H9 (cell line): ENCODE results near the gene BAIAP2. TPM values are rescaled to one million over a fixed set of nuclear protein-coding genes. Genes with fewer than 3 reads are reported as not detected.

Source experiments
- DNase-seq: peaks from one replicate; pipeline ENCODE4 v3.0.0-alpha.2; 2017
- H2AFZ ChIP-seq: one replicate; pipeline ENCODE4 v1.6.1; 2013; ENCODE audit warnings: mild to moderate bottlenecking, low read length, control low read depth, moderate library complexity
- H2AK5ac ChIP-seq: 2 replicates; pipeline ENCODE4 v1.6.1; 2013; ENCODE audit warnings: low read length, control low read depth, mixed read lengths; ENCODE audit not compliant: insufficient read length
- H2BK120ac ChIP-seq: one replicate; pipeline ENCODE4 v1.6.1; 2013; ENCODE audit warnings: low read depth, mild to moderate bottlenecking, low read length, control low read depth, inconsistent platforms; ENCODE audit not compliant: poor library complexity, severe bottlenecking
- H2BK12ac ChIP-seq: 2 replicates; pipeline ENCODE4 v1.6.1; 2013; ENCODE audit warnings: low read length, control low read depth, mixed read lengths, low read depth; ENCODE audit not compliant: insufficient read length
- H2BK15ac ChIP-seq: 2 replicates; pipeline ENCODE4 v1.6.1; 2013; ENCODE audit warnings: low read depth, low read length, control low read depth
- H2BK20ac ChIP-seq: one replicate; pipeline ENCODE4 v1.6.1; 2013; ENCODE audit warnings: low read depth, mild to moderate bottlenecking, low read length, control low read depth, inconsistent platforms; ENCODE audit not compliant: poor library complexity, severe bottlenecking
- H2BK5ac ChIP-seq: 2 replicates; pipeline ENCODE4 v1.6.1; 2013; ENCODE audit warnings: low read length, control low read depth, mixed read lengths; ENCODE audit not compliant: insufficient read length
- H3K14ac ChIP-seq: 2 replicates; pipeline ENCODE4 v1.6.1; 2013; ENCODE audit warnings: low read length, control low read depth; ENCODE audit not compliant: insufficient read depth
- H3K18ac ChIP-seq: 2 replicates; pipeline ENCODE4 v1.6.1; 2013; ENCODE audit warnings: low read depth, mild to moderate bottlenecking, mixed read lengths, low read length, control low read depth; ENCODE audit not compliant: insufficient read length
- H3K23ac ChIP-seq: 2 replicates; pipeline ENCODE4 v1.6.1; 2013; ENCODE audit warnings: low read length, control low read depth, mixed read lengths, low read depth; ENCODE audit not compliant: insufficient read length
- H3K23me2 ChIP-seq: 2 replicates; pipeline ENCODE4 v1.6.1; 2013; ENCODE audit warnings: low read depth, mild to moderate bottlenecking, mixed read lengths, low read length, control low read depth; ENCODE audit not compliant: insufficient read length, poor library complexity, severe bottlenecking
- H3K27ac ChIP-seq: 2 replicates; pipeline ENCODE4 v1.5.1; 2013; ENCODE audit warnings: low read length, control low read depth, mixed read lengths, low read depth; ENCODE audit not compliant: insufficient read length
- H3K27me3 ChIP-seq: 2 replicates; pipeline ENCODE4 v1.6.1; 2013; ENCODE audit warnings: low read length, control low read depth, inconsistent platforms; ENCODE audit not compliant: insufficient read depth
- H3K4ac ChIP-seq: 2 replicates; pipeline ENCODE4 v1.6.1; 2013; ENCODE audit warnings: low read depth, mild to moderate bottlenecking, control low read depth, inconsistent platforms, low read length, moderate library complexity
- H3K4me1 ChIP-seq: 2 replicates; pipeline ENCODE4 v1.6.1; 2013; ENCODE audit warnings: low read length, control low read depth, inconsistent platforms; ENCODE audit not compliant: insufficient read depth
- H3K4me2 ChIP-seq: 2 replicates; pipeline ENCODE4 v1.6.1; 2013; ENCODE audit warnings: low read length, control low read depth, mixed read lengths; ENCODE audit not compliant: insufficient read length, insufficient read depth
- H3K56ac ChIP-seq: 2 replicates; pipeline ENCODE4 v1.6.1; 2013; ENCODE audit warnings: low read depth, mild to moderate bottlenecking, mixed read lengths, low read length, control low read depth; ENCODE audit not compliant: insufficient read length
- H3K79me1 ChIP-seq: 2 replicates; pipeline ENCODE4 v1.6.1; 2013; ENCODE audit warnings: low read depth, mild to moderate bottlenecking, moderate library complexity, low read length, control low read depth, inconsistent platforms; ENCODE audit not compliant: insufficient read depth, poor library complexity, severe bottlenecking
- H3K79me2 ChIP-seq: 2 replicates; pipeline ENCODE4 v1.6.1; 2013; ENCODE audit warnings: low read length, control low read depth, inconsistent platforms; ENCODE audit not compliant: insufficient read depth
- H3K9ac ChIP-seq: 2 replicates; pipeline ENCODE4 v1.6.1; 2013; ENCODE audit warnings: low read length, control low read depth, mixed read lengths; ENCODE audit not compliant: insufficient read length; ENCODE audit errors: extremely low read depth
- H3K9me3 ChIP-seq: one replicate; pipeline ENCODE4 v1.6.1; 2013; ENCODE audit warnings: low read depth, low read length, inconsistent platforms; ENCODE audit not compliant: control insufficient read depth
- H3T11ph ChIP-seq: one replicate; pipeline ENCODE4 v1.6.1; 2013; ENCODE audit warnings: mild to moderate bottlenecking, low read length, control low read depth, inconsistent platforms
- H4K20me1 ChIP-seq: one replicate; pipeline ENCODE4 v1.6.1; 2013; ENCODE audit not compliant: control insufficient read depth, insufficient read length, insufficient read depth
- H4K5ac ChIP-seq: 2 replicates; pipeline ENCODE4 v1.6.1; 2013; ENCODE audit warnings: low read depth, mild to moderate bottlenecking, mixed read lengths, low read length, control low read depth; ENCODE audit not compliant: insufficient read length
- H4K8ac ChIP-seq: replicated peaks from 2 replicates; pipeline ENCODE4 v1.6.1; 2013; ENCODE audit warnings: low read length, control low read depth, mixed read lengths, low read depth; ENCODE audit not compliant: insufficient read length
- H4K91ac ChIP-seq: 2 replicates; pipeline ENCODE4 v1.6.1; 2013; ENCODE audit warnings: low read depth, mild to moderate bottlenecking, moderate library complexity, mixed read lengths, low read length, control low read depth; ENCODE audit not compliant: insufficient read length
- H3K27ac Mint-ChIP-seq, 3 experiments: 2 replicates in 2 of 3; 3 replicates in 1 of 3; pipeline ENCODE4 v1.8.0; 2020 to 2021; ENCODE audit warnings: mixed read lengths in 3 of 3, mild to moderate bottlenecking in 1 of 3, moderate library complexity in 1 of 3
- H3K27me3 Mint-ChIP-seq: 2 replicates; pipeline ENCODE4 v1.8.0; 2021; ENCODE audit warnings: low read depth, mild to moderate bottlenecking, moderate library complexity, mixed read lengths
- H3K36me3 Mint-ChIP-seq, 3 experiments: 2 replicates in 2 of 3; 3 replicates in 1 of 3; pipeline ENCODE4 v1.8.0; 2020 to 2021; ENCODE audit warnings: low read depth in 3 of 3, mixed read lengths in 3 of 3; ENCODE audit not compliant: insufficient read depth in 1 of 3
- H3K4me1 Mint-ChIP-seq, 2 experiments: 2 replicates each; pipeline ENCODE4 v1.8.0; 2020; ENCODE audit warnings: mixed read lengths in 2 of 2
- H3K4me3 Mint-ChIP-seq, 2 experiments: 2 replicates in 1 of 2; 3 replicates in 1 of 2; pipeline ENCODE4 v1.8.0; 2020 to 2021; ENCODE audit warnings: mild to moderate bottlenecking in 2 of 2, mixed read lengths in 2 of 2, moderate library complexity in 1 of 2
- H3K9me3 Mint-ChIP-seq, 2 experiments: 2 replicates in 1 of 2; 3 replicates in 1 of 2; pipeline ENCODE4 v1.8.0; 2020; ENCODE audit warnings: mild to moderate bottlenecking in 2 of 2, mixed read lengths in 2 of 2, moderate library complexity in 1 of 2
- CTCF ChIP-seq: fragments of 200-600 bp; sonication (generic); conservative IDR thresholded peaks from 3 replicates; pipeline ENCODE4 v1.8.0; 2021; ENCODE audit warnings: antibody characterized with exemption, mild to moderate bottlenecking
- WGBS: extraction: QIAGEN DNeasy Blood & Tissue Kit; methylation state at CpG from one replicate; pipeline ENCODE4 v1.1.7; 2013; ENCODE audit warnings: missing lambda C conversion rate, low lambda C conversion rate, mixed read lengths; ENCODE audit not compliant: insufficient read length; ENCODE audit errors: extremely low coverage; 5-methylcytosine and 5-hydroxymethylcytosine counted together
- total RNA-seq: library from RNA; stranded (reverse); gene quantifications from 2 replicates; pipeline ENCODE4 v1.2.1, GENCODE V29; 2021

The BAIAP2 gene
- total RNA-seq, 1 experiment from 2014 or later = 27.8 TPM

GRCh38 chr17:81136366-81136765 lies 101.4 kb downstream of the BAIAP2 start:
- no peaks in the 10 kb centered on the region for H3K79me1 ChIP-seq
- no peak overlapping the region for H3K23ac ChIP-seq
- H2BK20ac ChIP-seq = no peak overlapping the region
- H3K56ac ChIP-seq = no peak overlapping the region
- H3K9ac ChIP-seq = no peak overlapping the region
- no peak for TF ChIP-seq CTCF
- Mint-ChIP-seq H3K4me1 (peaks cover 0 to 9% of the 10 kb centered on the region in 2 experiments; a peak in 2 of 4 replicates), H3K4me3 (no peak overlapping the region), H3K9me3 (peaks cover 15 to 17% of the 10 kb centered on the region in 2 experiments), H3K27ac (no peak overlapping the region; a peak in 1 of 7 replicates), H3K27me3 (peaks cover 1% of the 10 kb centered on the region; the same call in 1 of the 2 replicates), H3K36me3 (peaks cover 0 to 7% (median 0%) of the 10 kb centered on the region in 3 experiments; a peak in 3 of 7 replicates)
- no peaks in the 10 kb centered on the region for H3K4me1 ChIP-seq
- no peak overlapping the region for H2BK120ac ChIP-seq
- DNase-seq = no peak
- H2BK12ac ChIP-seq = no peak overlapping the region
- H4K91ac ChIP-seq = no peak overlapping the region
- H2AK5ac ChIP-seq = no peak overlapping the region
- H3K4ac ChIP-seq = no peak overlapping the region
- H3K23me2 ChIP-seq = no peaks in the 10 kb centered on the region
- no peak overlapping the region for H2BK15ac ChIP-seq
- H3K27me3 ChIP-seq = no peaks in the 10 kb centered on the region
- H3K14ac ChIP-seq = no peak overlapping the region; the same call in 1 of the 2 replicates
- no peak overlapping the region for H3K27ac ChIP-seq
- H3T11ph ChIP-seq = no peak overlapping the region
- no peaks in the 10 kb centered on the region for H4K20me1 ChIP-seq
- H3K79me2 ChIP-seq = no peaks in the 10 kb centered on the region
- H4K8ac ChIP-seq = no peak overlapping the region
- no peak overlapping the region for H2AFZ ChIP-seq
- no peaks in the 10 kb centered on the region for H3K9me3 ChIP-seq
- H4K5ac ChIP-seq = no peak overlapping the region
- no peak overlapping the region for H3K18ac ChIP-seq
- H3K4me2 ChIP-seq = no peak overlapping the region
- no peak overlapping the region for H2BK5ac ChIP-seq
- no CpG with 5 or more reads among the region's 8 CpGs for WGBS
